HepG2 (cell line): ENCODE data around the gene STAP2. TPM values are rescaled to one million over a fixed set of nuclear protein-coding genes. Genes with fewer than 3 reads are reported as not detected.

ENCODE experiments used
- CHD2 ChIP-seq: IDR thresholded peaks from 2 replicates; pipeline ENCODE4 v1.6.1; 2011; ENCODE audit warnings: low read depth, low read length, improper control_type of control experiment
- IKZF1 ChIP-seq: fragments of 450-650 bp; IDR thresholded peaks from 2 replicates; pipeline ENCODE4 v1.7.1; 2016
- KDM1A ChIP-seq: IDR thresholded peaks from 2 replicates; pipeline ENCODE4 v1.6.1; 2016; ENCODE audit warnings: missing compliant biosample characterization
- KLF6 ChIP-seq: IDR thresholded peaks from 2 replicates; pipeline ENCODE4 v1.8.0; 2016; ENCODE audit warnings: missing biosample characterization, missing genetic modification reagents
- MIER2 ChIP-seq: IDR thresholded peaks from 2 replicates; pipeline ENCODE4 v1.6.1; 2016; ENCODE audit warnings: missing biosample characterization, missing genetic modification reagents
- RBAK ChIP-seq: sonication (generic); formaldehyde crosslinking; IDR thresholded peaks from 2 replicates; pipeline ENCODE4 v1.5.1; 2020; ENCODE audit warnings: mild to moderate bottlenecking, missing genetic modification reagents
- RFXANK ChIP-seq: IDR thresholded peaks from 2 replicates; pipeline ENCODE4 v1.6.1; 2016
- ZNF124 ChIP-seq: sonication (generic); formaldehyde crosslinking; IDR thresholded peaks from 2 replicates; pipeline ENCODE4 v1.4.0; 2020; ENCODE audit warnings: missing genetic modification reagents
- ZNF160 ChIP-seq: sonication (generic); formaldehyde crosslinking; IDR thresholded peaks from 2 replicates; pipeline ENCODE4 v1.8.0; 2022; ENCODE audit warnings: mild to moderate bottlenecking, inconsistent platforms, missing genetic modification reagents
- ZNF501 ChIP-seq: sonication (generic); formaldehyde crosslinking; IDR thresholded peaks from 2 replicates; pipeline ENCODE4 v1.5.1; 2020; ENCODE audit warnings: mild to moderate bottlenecking, moderate library complexity, missing genetic modification reagents
- polyA plus RNA-seq, 8 experiments: library from polyadenylated mRNA; depleted of rRNA in 3 of 8; stranded (reverse) in 7 of 8; unstranded in 1 of 8; fragments of >200 nt; fragmentation: Illumina TruSeq in 4 of 8; extraction: Trizol in 4 of 8; gene quantifications; 2 replicates each; pipeline versions ENCODE4 v1.2.1 to v1.2.3, GENCODE V29; 2011 to 2016; ENCODE audit warnings: low read depth in 4 of 8, missing spikeins in 1 of 8, mixed read lengths in 1 of 8; ENCODE audit not compliant: insufficient read depth in 1 of 8
- total RNA-seq, 5 experiments: library from RNA; depleted of rRNA; stranded (reverse); fragments of >200 nt; fragmentation: Illumina TruSeq; extraction: Trizol; gene quantifications; 2 replicates each; pipeline ENCODE4 v1.2.3, GENCODE V29; 2016; ENCODE audit warnings: low read depth in 1 of 5
- TF ChIP-seq, protein P1 (sequence below): sonication (generic); formaldehyde crosslinking; IDR thresholded peaks from 2 replicates; pipeline ENCODE4 v1.4.0; 2020; ENCODE audit warnings: missing genetic modification reagents
- TF ChIP-seq, protein P2 (sequence below): sonication (generic); formaldehyde crosslinking; IDR thresholded peaks from 2 replicates; pipeline ENCODE4 v1.4.0; 2020; ENCODE audit warnings: missing genetic modification reagents, mild to moderate bottlenecking, borderline replicate concordance
- TF ChIP-seq, protein P3 (sequence below): sonication (generic); formaldehyde crosslinking; IDR thresholded peaks from 2 replicates; pipeline ENCODE4 v1.4.0; 2020; ENCODE audit warnings: missing genetic modification reagents
- TF ChIP-seq, protein P4 (sequence below): sonication (generic); formaldehyde crosslinking; IDR thresholded peaks from 2 replicates; pipeline ENCODE4 v1.9.0; 2021; ENCODE audit warnings: mild to moderate bottlenecking, missing genetic modification reagents

Gene STAP2
- total and polyA plus RNA-seq, 2 of the 13 experiments (the other 11 are each of a cell fraction or from before 2014, with no cell fraction given): 39.0 to 43.7 TPM

DNA sequence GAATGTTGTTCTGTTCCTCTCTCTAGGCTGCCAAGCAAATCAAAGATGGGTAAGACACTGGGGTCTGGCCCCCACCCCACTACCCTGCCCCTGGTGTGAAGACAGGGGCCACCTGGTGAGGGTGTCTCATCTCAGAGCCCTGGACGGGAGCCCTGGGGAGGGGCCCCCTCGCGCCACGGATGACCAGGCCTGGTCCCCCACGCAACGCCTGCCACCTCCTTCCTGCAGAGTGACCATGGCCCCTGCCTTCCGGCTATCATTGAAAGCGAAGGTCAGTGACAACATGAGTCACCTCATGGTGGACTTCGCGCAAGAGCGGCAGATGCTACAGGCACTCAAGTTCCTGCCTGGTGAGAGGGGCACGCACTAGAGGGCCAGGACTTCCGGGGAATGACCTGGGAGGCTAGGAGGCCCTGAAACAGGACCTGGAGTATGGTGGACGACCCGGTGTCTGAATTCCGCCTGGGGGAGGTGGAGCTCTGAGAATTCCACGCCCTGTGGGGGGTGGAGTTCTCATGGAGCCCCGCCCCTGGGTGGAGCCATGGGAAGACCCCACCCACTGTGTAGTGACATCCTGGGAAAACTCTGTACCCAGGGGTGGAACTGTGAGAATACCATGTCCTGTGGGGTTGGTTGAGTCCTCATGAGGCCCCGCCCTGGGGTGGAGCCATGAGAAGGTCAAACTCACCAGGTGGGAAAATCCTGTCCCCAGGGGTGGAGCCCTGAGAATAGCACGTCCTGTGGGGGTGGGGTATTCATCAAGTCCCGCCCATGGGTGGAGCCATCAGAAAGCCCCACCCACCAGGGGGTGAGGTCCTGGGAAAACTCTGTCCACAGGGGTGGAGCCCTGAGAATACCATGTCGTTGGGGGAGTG, 28.1 kb downstream of the STAP2 start (continued):
- TF ChIP-seq, protein P1, sequence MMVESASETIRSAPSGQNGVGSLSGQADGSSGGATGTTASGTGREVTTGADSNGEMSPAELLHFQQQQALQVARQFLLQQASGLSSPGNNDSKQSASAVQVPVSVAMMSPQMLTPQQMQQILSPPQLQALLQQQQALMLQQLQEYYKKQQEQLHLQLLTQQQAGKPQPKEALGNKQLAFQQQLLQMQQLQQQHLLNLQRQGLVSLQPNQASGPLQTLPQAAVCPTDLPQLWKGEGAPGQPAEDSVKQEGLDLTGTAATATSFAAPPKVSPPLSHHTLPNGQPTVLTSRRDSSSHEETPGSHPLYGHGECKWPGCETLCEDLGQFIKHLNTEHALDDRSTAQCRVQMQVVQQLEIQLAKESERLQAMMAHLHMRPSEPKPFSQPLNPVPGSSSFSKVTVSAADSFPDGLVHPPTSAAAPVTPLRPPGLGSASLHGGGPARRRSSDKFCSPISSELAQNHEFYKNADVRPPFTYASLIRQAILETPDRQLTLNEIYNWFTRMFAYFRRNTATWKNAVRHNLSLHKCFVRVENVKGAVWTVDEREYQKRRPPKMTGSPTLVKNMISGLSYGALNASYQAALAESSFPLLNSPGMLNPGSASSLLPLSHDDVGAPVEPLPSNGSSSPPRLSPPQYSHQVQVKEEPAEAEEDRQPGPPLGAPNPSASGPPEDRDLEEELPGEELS (CRISPR knock-in tag): peak; percentile 80; the same call in 1 of the 2 replicates
- peak; percentile 69 for TF ChIP-seq MIER2 (CRISPR knock-in tag)
- peak; percentile 31; the same call in 1 of the 2 replicates for TF ChIP-seq KDM1A (CRISPR knock-in tag)
- TF ChIP-seq ZNF124 (CRISPR knock-in tag): peak; percentile 88
- TF ChIP-seq RFXANK (CRISPR knock-in tag): 0 out of 2 replicates have a peak, but pooled peaks have one; percentile 78
- peak; percentile 91 for TF ChIP-seq ZNF160 (CRISPR knock-in tag)
- TF ChIP-seq CHD2: peak; percentile 15; the same call in 1 of the 2 replicates
- TF ChIP-seq, protein P2, sequence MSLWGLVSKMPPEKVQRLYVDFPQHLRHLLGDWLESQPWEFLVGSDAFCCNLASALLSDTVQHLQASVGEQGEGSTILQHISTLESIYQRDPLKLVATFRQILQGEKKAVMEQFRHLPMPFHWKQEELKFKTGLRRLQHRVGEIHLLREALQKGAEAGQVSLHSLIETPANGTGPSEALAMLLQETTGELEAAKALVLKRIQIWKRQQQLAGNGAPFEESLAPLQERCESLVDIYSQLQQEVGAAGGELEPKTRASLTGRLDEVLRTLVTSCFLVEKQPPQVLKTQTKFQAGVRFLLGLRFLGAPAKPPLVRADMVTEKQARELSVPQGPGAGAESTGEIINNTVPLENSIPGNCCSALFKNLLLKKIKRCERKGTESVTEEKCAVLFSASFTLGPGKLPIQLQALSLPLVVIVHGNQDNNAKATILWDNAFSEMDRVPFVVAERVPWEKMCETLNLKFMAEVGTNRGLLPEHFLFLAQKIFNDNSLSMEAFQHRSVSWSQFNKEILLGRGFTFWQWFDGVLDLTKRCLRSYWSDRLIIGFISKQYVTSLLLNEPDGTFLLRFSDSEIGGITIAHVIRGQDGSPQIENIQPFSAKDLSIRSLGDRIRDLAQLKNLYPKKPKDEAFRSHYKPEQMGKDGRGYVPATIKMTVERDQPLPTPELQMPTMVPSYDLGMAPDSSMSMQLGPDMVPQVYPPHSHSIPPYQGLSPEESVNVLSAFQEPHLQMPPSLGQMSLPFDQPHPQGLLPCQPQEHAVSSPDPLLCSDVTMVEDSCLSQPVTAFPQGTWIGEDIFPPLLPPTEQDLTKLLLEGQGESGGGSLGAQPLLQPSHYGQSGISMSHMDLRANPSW (CRISPR knock-in tag): peak; percentile 84; the same call in 1 of the 2 replicates
- no peak for TF ChIP-seq IKZF1
- TF ChIP-seq, protein P3, sequence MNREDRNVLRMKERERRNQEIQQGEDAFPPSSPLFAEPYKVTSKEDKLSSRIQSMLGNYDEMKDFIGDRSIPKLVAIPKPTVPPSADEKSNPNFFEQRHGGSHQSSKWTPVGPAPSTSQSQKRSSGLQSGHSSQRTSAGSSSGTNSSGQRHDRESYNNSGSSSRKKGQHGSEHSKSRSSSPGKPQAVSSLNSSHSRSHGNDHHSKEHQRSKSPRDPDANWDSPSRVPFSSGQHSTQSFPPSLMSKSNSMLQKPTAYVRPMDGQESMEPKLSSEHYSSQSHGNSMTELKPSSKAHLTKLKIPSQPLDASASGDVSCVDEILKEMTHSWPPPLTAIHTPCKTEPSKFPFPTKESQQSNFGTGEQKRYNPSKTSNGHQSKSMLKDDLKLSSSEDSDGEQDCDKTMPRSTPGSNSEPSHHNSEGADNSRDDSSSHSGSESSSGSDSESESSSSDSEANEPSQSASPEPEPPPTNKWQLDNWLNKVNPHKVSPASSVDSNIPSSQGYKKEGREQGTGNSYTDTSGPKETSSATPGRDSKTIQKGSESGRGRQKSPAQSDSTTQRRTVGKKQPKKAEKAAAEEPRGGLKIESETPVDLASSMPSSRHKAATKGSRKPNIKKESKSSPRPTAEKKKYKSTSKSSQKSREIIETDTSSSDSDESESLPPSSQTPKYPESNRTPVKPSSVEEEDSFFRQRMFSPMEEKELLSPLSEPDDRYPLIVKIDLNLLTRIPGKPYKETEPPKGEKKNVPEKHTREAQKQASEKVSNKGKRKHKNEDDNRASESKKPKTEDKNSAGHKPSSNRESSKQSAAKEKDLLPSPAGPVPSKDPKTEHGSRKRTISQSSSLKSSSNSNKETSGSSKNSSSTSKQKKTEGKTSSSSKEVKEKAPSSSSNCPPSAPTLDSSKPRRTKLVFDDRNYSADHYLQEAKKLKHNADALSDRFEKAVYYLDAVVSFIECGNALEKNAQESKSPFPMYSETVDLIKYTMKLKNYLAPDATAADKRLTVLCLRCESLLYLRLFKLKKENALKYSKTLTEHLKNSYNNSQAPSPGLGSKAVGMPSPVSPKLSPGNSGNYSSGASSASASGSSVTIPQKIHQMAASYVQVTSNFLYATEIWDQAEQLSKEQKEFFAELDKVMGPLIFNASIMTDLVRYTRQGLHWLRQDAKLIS (CRISPR knock-in tag): 0 out of 2 replicates have a peak, but pooled peaks have one; percentile 46
- TF ChIP-seq ZNF501 (CRISPR knock-in tag): peak; percentile 80
- TF ChIP-seq RBAK (CRISPR knock-in tag): no peak
- TF ChIP-seq, protein P4, sequence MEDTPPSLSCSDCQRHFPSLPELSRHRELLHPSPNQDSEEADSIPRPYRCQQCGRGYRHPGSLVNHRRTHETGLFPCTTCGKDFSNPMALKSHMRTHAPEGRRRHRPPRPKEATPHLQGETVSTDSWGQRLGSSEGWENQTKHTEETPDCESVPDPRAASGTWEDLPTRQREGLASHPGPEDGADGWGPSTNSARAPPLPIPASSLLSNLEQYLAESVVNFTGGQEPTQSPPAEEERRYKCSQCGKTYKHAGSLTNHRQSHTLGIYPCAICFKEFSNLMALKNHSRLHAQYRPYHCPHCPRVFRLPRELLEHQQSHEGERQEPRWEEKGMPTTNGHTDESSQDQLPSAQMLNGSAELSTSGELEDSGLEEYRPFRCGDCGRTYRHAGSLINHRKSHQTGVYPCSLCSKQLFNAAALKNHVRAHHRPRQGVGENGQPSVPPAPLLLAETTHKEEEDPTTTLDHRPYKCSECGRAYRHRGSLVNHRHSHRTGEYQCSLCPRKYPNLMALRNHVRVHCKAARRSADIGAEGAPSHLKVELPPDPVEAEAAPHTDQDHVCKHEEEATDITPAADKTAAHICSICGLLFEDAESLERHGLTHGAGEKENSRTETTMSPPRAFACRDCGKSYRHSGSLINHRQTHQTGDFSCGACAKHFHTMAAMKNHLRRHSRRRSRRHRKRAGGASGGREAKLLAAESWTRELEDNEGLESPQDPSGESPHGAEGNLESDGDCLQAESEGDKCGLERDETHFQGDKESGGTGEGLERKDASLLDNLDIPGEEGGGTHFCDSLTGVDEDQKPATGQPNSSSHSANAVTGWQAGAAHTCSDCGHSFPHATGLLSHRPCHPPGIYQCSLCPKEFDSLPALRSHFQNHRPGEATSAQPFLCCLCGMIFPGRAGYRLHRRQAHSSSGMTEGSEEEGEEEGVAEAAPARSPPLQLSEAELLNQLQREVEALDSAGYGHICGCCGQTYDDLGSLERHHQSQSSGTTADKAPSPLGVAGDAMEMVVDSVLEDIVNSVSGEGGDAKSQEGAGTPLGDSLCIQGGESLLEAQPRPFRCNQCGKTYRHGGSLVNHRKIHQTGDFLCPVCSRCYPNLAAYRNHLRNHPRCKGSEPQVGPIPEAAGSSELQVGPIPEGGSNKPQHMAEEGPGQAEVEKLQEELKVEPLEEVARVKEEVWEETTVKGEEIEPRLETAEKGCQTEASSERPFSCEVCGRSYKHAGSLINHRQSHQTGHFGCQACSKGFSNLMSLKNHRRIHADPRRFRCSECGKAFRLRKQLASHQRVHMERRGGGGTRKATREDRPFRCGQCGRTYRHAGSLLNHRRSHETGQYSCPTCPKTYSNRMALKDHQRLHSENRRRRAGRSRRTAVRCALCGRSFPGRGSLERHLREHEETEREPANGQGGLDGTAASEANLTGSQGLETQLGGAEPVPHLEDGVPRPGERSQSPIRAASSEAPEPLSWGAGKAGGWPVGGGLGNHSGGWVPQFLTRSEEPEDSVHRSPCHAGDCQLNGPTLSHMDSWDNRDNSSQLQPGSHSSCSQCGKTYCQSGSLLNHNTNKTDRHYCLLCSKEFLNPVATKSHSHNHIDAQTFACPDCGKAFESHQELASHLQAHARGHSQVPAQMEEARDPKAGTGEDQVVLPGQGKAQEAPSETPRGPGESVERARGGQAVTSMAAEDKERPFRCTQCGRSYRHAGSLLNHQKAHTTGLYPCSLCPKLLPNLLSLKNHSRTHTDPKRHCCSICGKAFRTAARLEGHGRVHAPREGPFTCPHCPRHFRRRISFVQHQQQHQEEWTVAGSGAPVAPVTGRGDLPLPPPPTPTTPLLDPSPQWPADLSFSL: no peak
- peak; percentile 81; the same call in 1 of the 2 replicates for TF ChIP-seq KLF6 (CRISPR knock-in tag)
